Kidney (tissue), 14 donors: ENCODE results near the gene CNPY1. TPM values are rescaled to one million over a fixed set of nuclear protein-coding genes. Genes with fewer than 3 reads are reported as not detected.

Experiments
- DNase-seq, 5 donors: peaks; one replicate each; pipeline ENCODE4 v3.0.0-alpha.2; 2013 to 2020
- FAIRE-seq: peaks from 2 replicates; lab custom pipeline; 2012; peaks lifted over from hg19 to GRCh38; lab: Jason Lieb, UNC
- H3K27ac ChIP-seq, 2 donors: one replicate each; pipeline ENCODE4 v1.7.0; 2013; ENCODE audit warnings: low read depth in 2 of 2, low read length in 2 of 2, inconsistent platforms in 1 of 2
- H3K27me3 ChIP-seq: one replicate; pipeline ENCODE4 v1.7.1; 2013; ENCODE audit warnings: low read length, inconsistent platforms; ENCODE audit not compliant: control insufficient read depth, insufficient read depth
- H3K36me3 ChIP-seq, 3 donors: one replicate each; pipeline versions ENCODE4 v1.7.0 to v1.7.1; 2013; ENCODE audit warnings: low read length in 3 of 3, control low read depth in 1 of 3, inconsistent platforms in 1 of 3; ENCODE audit not compliant: insufficient read depth in 3 of 3, control insufficient read depth in 2 of 3
- H3K4me1 ChIP-seq, 3 donors: one replicate each; pipeline versions ENCODE4 v1.7.0 to v1.7.1; 2013; ENCODE audit warnings: low read length in 3 of 3, inconsistent platforms in 1 of 3, low read depth in 1 of 3; ENCODE audit not compliant: control insufficient read depth in 2 of 3, insufficient read depth in 2 of 3
- H3K4me3 ChIP-seq, 3 donors: one replicate each; pipeline versions ENCODE4 v1.7.0 to v1.8.1; 2013; ENCODE audit warnings: low read length in 3 of 3, control low read depth in 1 of 3, inconsistent platforms in 1 of 3
- H3K9ac ChIP-seq, 3 donors: one replicate each; pipeline versions ENCODE4 v1.7.0 to v1.7.1; 2013; ENCODE audit warnings: low read length in 3 of 3, control low read depth in 1 of 3, inconsistent platforms in 1 of 3
- H3K9me3 ChIP-seq, 3 donors: one replicate each; pipeline versions ENCODE4 v1.7.0 to v1.7.1; 2013; ENCODE audit warnings: low read length in 3 of 3, control low read depth in 1 of 3, inconsistent platforms in 1 of 3; ENCODE audit not compliant: control insufficient read depth in 2 of 3, insufficient read depth in 1 of 3
- intact Hi-C: fragments of 100-400 bp; cut with DNase I; formaldehyde crosslinking; loops from one replicate; pipeline ENCODE4 v1.11.1; 2022
- polyA plus RNA-seq: library from polyadenylated mRNA; stranded (reverse); fragments of 350-450 nt; fragmentation: Illumina TruSeq; extraction: RNeasy Lipid Tissue Mini Kit (QIAGEN cat#74804); gene quantifications from one replicate; pipeline ENCODE4 v1.2.3, GENCODE V29; 2014; ENCODE audit warnings: low read depth, low replicate concordance; ENCODE audit not compliant: insufficient read depth
- total RNA-seq: library from RNA; stranded (reverse); fragmentation: NEBNext Ultra II Directional; extraction: Animal tissue kit (Norgen Biotek cat#: 25700); gene quantifications from one replicate; pipeline ENCODE4 v1.2.1, GENCODE V29; 2021
- TF ChIP-seq, protein P1 (sequence below): IDR thresholded peaks from 3 replicates; pipeline ENCODE4 v1.5.1; 2012; ENCODE audit warnings: mild to moderate bottlenecking, moderate library complexity, borderline replicate concordance; ENCODE audit not compliant: insufficient read depth; ENCODE audit errors: extremely low read depth
- donor health status: control.
- donor health status: control.
- donor health status: control.
- donor health status: control.
- donor health status: control.
- donor health status: DM: yes; HTN: yes; CAD: no.
- donor health status: Normal renal cell carcinoma (clear cell type).

The CNPY1 gene
- total and polyA plus RNA-seq, 2 donors from 2014 or later: not detected

DNA sequence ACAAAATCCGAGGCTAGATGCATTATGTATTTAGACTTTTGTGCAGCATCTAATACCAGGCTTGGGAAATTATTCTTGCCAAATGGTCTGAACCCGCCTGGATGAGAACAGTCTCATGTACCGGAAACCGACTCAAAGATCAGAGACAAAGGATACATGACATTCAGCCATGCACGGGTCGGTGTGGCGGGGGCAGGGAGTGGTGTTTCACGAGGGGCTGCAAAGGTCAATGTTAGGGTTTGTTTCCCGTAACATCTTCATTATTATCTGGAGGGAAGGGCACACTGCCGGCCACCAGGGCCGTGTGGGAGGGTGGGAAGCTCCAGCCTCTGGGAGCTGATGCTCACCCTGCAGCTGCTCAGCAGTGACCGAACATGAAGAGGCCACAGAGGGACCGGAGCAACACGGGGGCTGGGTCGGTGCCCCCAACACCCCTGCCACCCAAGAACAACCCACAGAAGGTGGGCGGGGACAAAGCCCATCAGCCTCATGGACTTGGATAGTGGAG lies 23.1 kb downstream of the CNPY1 start:
- TF ChIP-seq, protein P1, sequence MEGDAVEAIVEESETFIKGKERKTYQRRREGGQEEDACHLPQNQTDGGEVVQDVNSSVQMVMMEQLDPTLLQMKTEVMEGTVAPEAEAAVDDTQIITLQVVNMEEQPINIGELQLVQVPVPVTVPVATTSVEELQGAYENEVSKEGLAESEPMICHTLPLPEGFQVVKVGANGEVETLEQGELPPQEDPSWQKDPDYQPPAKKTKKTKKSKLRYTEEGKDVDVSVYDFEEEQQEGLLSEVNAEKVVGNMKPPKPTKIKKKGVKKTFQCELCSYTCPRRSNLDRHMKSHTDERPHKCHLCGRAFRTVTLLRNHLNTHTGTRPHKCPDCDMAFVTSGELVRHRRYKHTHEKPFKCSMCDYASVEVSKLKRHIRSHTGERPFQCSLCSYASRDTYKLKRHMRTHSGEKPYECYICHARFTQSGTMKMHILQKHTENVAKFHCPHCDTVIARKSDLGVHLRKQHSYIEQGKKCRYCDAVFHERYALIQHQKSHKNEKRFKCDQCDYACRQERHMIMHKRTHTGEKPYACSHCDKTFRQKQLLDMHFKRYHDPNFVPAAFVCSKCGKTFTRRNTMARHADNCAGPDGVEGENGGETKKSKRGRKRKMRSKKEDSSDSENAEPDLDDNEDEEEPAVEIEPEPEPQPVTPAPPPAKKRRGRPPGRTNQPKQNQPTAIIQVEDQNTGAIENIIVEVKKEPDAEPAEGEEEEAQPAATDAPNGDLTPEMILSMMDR: no peak
- FAIRE-seq: no peak
- Histone ChIP-seq H3K4me3 (no peak overlapping the region), H3K9me3 (no peaks in the 10 kb centered on the region), H3K9ac (no peak overlapping the region), H3K36me3 (no peaks in the 10 kb centered on the region), H3K4me1 (no peaks in the 10 kb centered on the region), H3K27ac (no peak overlapping the region), H3K27me3 (peaks cover 9% of the 10 kb centered on the region)
- intact Hi-C loops: no loop called here
- peak in 2 of 5 donors; percentile 28 to 45 for DNase-seq

DNA sequence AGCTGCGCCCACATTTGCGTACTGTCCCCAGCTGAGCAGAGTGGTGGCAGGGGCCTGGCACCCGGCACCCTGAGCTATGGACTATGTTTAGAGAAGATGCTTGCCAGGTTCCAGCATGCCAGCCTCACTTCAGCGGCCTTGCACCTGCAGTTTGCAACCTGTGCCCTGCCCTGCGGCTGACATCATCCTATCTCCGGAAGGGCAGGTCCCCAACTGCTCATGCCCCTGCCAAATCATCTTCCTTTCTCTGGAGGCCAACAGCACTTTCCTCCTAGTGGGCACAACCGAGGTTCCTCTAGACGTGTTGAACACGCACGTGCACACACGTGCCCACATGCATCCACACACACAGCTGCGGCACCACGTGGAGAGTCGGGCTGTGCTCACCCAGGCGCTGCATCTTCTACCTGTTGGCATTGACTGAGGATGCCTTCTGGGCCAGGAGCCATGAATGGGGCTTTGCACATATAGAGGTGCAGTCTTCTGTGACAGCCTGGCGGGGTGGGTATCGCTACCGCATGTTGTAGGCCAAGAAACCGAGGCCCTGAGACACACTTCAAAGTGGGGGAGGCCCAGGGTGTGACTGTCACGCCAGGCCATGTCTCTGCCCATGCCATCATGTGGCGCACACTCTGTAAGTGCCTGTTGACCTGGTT lies 24.5 kb downstream of the CNPY1 start:
- H3K27ac ChIP-seq: no peak overlapping the region
- no peak overlapping the region for H3K4me3 ChIP-seq
- no peaks in the 10 kb centered on the region for H3K9me3 ChIP-seq
- intact Hi-C loops: no loop called here
- H3K36me3 ChIP-seq: no peaks in the 10 kb centered on the region
- FAIRE-seq (no peak), DNase-seq (peak in 1 of 5 donors; percentile 15)
- H3K27me3 ChIP-seq: peaks cover 16% of the 10 kb centered on the region
- no peak overlapping the region for H3K9ac ChIP-seq
- no peaks in the 10 kb centered on the region for H3K4me1 ChIP-seq
- TF ChIP-seq, protein P1: no peak

DNA sequence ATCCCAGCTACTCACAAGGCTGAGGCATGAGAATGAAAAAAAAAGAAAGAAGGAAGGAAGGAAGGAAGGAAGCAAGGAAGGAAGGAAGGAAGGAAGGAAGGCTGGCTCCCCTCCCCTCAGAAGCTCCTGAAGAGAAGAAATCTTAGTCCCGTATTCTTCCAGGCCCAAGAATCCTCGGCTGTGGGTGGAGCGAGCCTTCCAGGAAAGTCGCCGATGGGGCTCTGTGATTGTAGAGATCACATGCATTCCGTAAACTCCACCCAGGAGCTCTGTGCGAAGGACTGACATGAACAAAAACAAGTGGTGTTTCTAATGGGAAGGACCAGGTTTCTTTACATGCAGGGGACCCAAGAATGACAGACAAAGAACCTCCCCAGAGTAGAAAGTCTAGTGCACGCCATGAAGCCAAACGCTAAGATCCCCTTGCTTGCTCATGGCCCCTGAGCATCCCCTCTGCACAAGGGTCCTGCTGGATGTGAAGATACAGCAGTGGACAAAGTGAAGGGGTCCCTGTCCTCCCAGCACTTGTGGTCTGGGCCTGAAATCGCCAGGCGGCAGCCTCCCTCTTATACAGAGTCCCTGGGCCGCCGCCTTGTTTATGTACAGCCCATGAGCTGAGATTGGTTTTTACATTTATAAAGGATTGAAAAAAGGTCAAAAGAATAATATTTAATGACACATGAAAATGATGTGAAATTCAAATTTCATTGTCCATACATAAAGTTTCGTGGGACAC lies 25.2 kb downstream of the CNPY1 start:
- Histone ChIP-seq H3K9me3 (no peaks in the 10 kb centered on the region), H3K4me1 (no peaks in the 10 kb centered on the region), H3K9ac (no peak overlapping the region), H3K27ac (no peak overlapping the region), H3K4me3 (no peak overlapping the region), H3K27me3 (peaks cover 16% of the 10 kb centered on the region), H3K36me3 (no peaks in the 10 kb centered on the region)
- FAIRE-seq (no peak), DNase-seq (peak in 1 of 5 donors; percentile 9)
- intact Hi-C loops: no loop called here
- TF ChIP-seq, protein P1: no peak
